Subcutaneous abdominal adipose tissue (tissue), 5 donors: Measurements from ENCODE around the gene ZEB2.
A peak's percentile ranks its signal among the peaks of the same experiment; 100 is the strongest.

Experiments
- H3K27ac ChIP-seq: one replicate; pipeline ENCODE4 v1.7.0; 2013; ENCODE audit warnings: low read depth, mild to moderate bottlenecking, inconsistent platforms, low read length, moderate library complexity
- H3K27me3 ChIP-seq, 5 donors: one replicate each; pipeline ENCODE4 v1.7.0; 2013; ENCODE audit warnings: low read length in 5 of 5, inconsistent platforms in 1 of 5; ENCODE audit not compliant: control insufficient read depth in 5 of 5, insufficient read depth in 4 of 5
- H3K36me3 ChIP-seq, 5 donors: one replicate each; pipeline ENCODE4 v1.7.0; 2013; ENCODE audit warnings: low read length in 5 of 5; ENCODE audit not compliant: control insufficient read depth in 5 of 5, insufficient read depth in 5 of 5
- H3K4me1 ChIP-seq, 5 donors: one replicate each; pipeline ENCODE4 v1.7.0; 2013; ENCODE audit warnings: low read length in 5 of 5, mild to moderate bottlenecking in 3 of 5, moderate library complexity in 1 of 5; ENCODE audit not compliant: control insufficient read depth in 5 of 5, insufficient read depth in 5 of 5
- H3K4me3 ChIP-seq, 5 donors: one replicate each; pipeline ENCODE4 v1.7.0; 2013; ENCODE audit warnings: low read length in 5 of 5, low read depth in 1 of 5
- H3K9ac ChIP-seq, 5 donors: one replicate each; pipeline ENCODE4 v1.7.0; 2013; ENCODE audit warnings: low read length in 5 of 5, mild to moderate bottlenecking in 4 of 5, moderate library complexity in 3 of 5
- H3K9me3 ChIP-seq, 5 donors: one replicate each; pipeline ENCODE4 v1.7.0; 2013; ENCODE audit warnings: low read length in 5 of 5; ENCODE audit not compliant: control insufficient read depth in 5 of 5
- donor health status: healthy.
- donor health status: healthy.
- donor health status: healthy.
- donor health status: healthy.
- donor health status: healthy.

Gene ZEB2

DNA sequence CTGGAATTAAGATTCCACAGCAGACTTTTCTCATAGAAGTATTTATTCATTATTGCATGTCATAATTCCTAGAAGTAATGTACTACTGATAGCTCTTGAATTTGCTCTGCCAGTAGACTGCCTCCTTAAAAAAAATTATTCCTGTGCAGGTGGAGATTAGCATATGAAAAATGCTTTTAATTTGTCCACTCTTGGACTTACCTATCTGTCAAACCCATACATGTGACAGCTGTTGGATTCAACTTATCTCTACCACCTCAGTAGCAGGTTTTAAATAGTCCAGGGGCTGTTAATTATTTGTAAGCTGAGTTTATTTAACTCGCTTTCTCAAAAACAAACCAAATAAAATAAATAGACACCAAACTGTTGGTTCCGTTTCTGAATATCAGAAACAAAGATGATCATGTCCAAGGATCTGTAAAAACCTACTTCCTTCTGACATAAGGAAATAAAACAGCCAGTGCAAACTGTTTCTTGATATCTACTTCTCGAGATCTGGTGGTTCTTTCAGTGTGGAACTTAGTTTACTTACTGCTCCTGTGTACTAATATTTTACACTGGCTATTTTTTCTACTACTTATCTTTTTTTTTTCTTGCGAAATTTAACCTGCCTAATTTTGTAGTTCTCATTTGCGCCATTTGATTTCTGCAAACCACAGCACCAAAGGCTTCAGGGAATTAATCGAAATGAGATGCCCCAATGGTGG, 44.2 kb downstream of the ZEB2 start:
- Histone ChIP-seq H3K9ac (no peak overlapping the region), H3K36me3 (peaks cover 3 to 22% (median 14%) of the 10 kb centered on the region in 5 donors), H3K27me3 (no peaks in the 10 kb centered on the region), H3K9me3 (no peaks in the 10 kb centered on the region), H3K4me3 (no peak overlapping the region), H3K4me1 (peaks cover 0 to 44% (median 40%) of the 10 kb centered on the region in 5 donors), H3K27ac (peak overlapping the region; percentile 15)

DNA sequence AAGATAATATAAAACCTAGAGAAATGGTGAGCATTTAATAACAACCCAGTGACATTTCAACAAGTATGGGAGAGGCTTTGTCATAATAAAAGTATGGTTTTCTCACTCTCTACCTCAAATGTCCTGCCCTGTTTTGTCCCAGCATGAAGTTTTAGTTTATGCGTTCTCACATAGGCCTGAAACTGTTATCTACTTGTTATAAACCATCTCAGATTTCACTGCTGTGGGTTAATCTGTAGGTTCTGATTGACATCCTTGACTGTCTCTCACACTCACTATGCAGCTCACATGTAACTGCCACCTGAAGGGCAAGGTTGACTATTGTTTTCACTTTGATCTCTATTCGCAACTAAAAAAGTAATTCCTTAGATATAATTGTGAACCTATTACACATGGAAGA, 44.9 kb downstream of the ZEB2 start:
- H3K27me3 ChIP-seq, result no peaks in the 10 kb centered on the region
- no peak overlapping the region for H3K4me3 ChIP-seq
- H3K9me3 ChIP-seq, result no peaks in the 10 kb centered on the region
- peak overlapping the region; percentile 37 for H3K27ac ChIP-seq
- H3K36me3 ChIP-seq, result peaks cover 3 to 22% (median 14%) of the 10 kb centered on the region in 5 donors
- no peak overlapping the region for H3K9ac ChIP-seq
- peaks cover 0 to 39% (median 36%) of the 10 kb centered on the region in 5 donors for H3K4me1 ChIP-seq

DNA sequence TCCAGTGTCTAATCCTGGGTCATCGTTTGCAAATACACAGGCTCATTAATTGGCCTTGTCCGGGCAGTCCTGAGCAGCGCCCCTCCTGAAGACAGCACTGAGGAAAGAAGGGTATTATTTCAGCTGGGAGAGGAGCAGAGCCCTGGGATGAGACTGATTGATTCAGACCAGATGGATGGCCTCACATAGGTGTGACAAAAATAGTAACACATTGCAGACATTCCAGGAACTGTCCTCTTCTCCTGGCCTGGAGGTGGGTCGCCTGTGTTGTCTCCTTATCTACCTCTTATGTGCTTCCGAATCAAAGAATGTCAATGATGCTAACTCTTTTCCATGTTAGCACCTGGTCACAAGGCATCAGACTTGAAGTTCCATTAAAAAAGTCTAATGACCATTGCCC, 45.9 kb downstream of the ZEB2 start:
- H3K9me3 ChIP-seq, result no peaks in the 10 kb centered on the region
- H3K4me3 ChIP-seq, result no peak overlapping the region
- no peaks in the 10 kb centered on the region for H3K27me3 ChIP-seq
- H3K27ac ChIP-seq, result no peak overlapping the region
- no peak overlapping the region for H3K9ac ChIP-seq
- peaks cover 0 to 34% (median 26%) of the 10 kb centered on the region in 5 donors for H3K4me1 ChIP-seq
- H3K36me3 ChIP-seq, result peaks cover 3 to 22% (median 14%) of the 10 kb centered on the region in 5 donors

DNA sequence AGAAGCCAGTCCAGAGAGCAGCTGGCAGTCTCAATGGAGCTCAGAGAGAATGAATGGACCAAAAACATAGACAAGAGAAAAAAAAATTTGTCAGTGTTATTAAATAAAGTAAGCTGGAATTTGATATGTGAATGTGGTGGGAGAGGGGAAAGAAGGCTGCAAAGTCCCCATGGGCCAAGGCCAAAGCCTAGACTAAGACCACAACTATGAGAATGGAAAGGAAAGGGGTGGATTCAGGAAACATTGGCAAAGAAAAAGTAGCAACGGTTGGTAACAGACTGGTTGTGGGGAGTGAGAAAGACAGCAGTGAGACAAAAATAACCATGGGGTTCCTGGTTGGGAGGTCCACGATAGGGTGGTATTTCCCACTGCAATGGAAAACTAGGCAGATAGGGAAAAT, 47.0 kb downstream of the ZEB2 start:
- Histone ChIP-seq H3K27ac (peak overlapping the region; percentile 14), H3K36me3 (peaks cover 3 to 25% (median 14%) of the 10 kb centered on the region in 5 donors), H3K27me3 (no peaks in the 10 kb centered on the region), H3K9me3 (no peaks in the 10 kb centered on the region), H3K4me3 (no peak overlapping the region), H3K4me1 (peaks cover 0 to 27% (median 22%) of the 10 kb centered on the region in 5 donors), H3K9ac (no peak overlapping the region)

DNA sequence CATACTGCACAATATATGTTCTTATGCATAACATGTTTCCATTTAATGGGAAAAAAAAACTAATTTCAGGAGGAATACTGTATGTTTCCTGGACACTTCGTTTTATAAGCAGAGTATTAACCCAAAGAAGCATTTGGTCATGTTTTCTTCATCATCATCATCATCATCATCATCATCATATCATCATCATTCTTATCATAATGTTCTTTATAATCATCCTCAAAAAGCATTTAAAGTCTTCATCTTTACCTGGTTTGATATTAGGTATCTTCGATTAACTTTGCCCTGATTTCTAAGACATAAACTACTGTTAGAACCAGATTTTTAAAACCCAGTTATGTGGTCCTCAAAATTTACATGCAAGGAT, 47.9 kb downstream of the ZEB2 start:
- Histone ChIP-seq H3K4me3 (no peak overlapping the region), H3K27me3 (no peaks in the 10 kb centered on the region), H3K27ac (no peak overlapping the region), H3K4me1 (peaks cover 0 to 21% (median 15%) of the 10 kb centered on the region in 5 donors), H3K9me3 (no peaks in the 10 kb centered on the region), H3K9ac (no peak overlapping the region), H3K36me3 (peaks cover 3 to 24% (median 14%) of the 10 kb centered on the region in 5 donors)

DNA sequence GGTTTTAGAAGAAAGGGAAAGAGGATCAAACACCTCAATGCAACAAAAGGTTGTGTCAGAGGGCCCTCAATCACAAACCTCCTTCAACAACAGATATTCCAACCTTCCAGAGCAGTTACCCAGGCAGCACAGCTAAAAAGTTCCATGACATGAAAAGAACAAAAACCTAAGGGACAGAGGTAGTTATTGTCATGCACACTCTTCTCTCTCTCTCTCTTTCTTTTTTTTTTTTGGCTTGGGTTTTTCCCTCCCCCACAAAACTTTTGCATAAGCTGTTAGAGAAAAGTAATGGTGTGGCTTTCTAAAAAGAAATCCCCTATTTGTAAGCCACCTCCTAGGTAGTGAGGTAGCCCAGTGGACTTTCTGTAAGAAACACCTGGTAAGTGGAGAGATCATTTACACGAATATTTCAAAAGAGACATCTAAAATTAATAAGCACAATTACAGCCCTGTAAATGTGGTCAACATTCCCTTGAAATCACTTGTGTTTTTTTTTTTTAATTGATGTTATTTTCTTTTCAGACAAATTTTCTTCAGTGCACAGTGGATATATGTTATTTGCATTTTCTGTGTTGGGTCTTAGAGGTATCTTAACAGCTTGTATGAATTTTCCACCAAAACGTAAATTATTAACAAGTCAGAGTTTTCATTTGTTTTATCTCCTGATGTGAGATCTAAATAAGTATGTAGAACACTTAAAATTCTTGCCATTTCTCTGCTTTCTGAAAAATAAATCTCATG, 48.4 kb downstream of the ZEB2 start:
- Histone ChIP-seq H3K9me3 (no peaks in the 10 kb centered on the region), H3K36me3 (peaks cover 3 to 24% (median 14%) of the 10 kb centered on the region in 5 donors), H3K4me3 (no peak overlapping the region), H3K4me1 (peaks cover 0 to 19% (median 15%) of the 10 kb centered on the region in 5 donors), H3K27ac (peak overlapping the region; percentile 18), H3K9ac (peak overlapping the region in 1 of 5 donors; percentile 35), H3K27me3 (no peaks in the 10 kb centered on the region)

DNA sequence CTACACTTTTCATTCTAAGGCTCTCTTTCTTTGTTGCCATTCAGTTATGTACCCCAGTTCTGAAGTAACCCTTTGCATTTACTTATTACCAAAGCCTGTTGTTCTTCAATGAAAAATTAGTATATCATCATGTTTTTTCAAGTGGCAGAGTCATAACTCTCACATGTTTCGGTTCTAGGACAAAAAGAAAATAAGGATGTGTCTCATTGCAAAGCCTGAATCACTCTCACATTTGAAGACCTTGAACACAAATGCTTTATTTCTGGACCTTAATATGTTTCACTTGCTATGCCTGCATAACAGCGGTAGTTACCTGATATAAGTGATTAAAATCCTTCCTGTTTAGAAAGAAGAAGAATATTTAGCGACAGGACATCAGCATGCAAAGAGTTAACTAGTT, 49.1 kb downstream of the ZEB2 start:
- Histone ChIP-seq H3K27me3 (no peaks in the 10 kb centered on the region), H3K4me1 (peaks cover 0 to 16% (median 13%) of the 10 kb centered on the region in 5 donors), H3K9me3 (no peaks in the 10 kb centered on the region), H3K9ac (peak overlapping the region in 1 of 5 donors; percentile 35), H3K36me3 (peaks cover 3 to 24% (median 14%) of the 10 kb centered on the region in 5 donors), H3K4me3 (no peak overlapping the region), H3K27ac (peak overlapping the region; percentile 18)

DNA sequence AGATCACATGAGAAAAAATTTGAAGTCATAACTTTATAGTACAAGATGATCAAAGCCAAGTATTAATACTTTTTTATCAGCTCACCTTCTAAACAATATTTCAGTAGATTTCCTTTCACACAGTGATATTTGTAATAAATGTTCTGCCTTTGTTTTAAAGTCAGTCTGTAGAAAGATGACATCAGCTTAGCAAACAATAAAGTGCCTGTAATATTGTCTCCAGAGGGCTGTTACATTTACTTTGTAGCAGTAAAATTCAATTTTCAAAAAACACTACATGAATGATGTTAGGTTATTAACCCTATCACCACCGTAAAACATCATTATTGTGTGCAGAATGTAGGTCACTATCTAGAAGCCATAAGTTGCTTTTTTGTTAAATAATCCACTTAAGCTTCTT, 49.6 kb downstream of the ZEB2 start:
- H3K36me3 ChIP-seq, result peaks cover 3 to 26% (median 14%) of the 10 kb centered on the region in 5 donors
- H3K9me3 ChIP-seq, result no peaks in the 10 kb centered on the region
- no peak overlapping the region for H3K9ac ChIP-seq
- H3K4me3 ChIP-seq, result no peak overlapping the region
- H3K4me1 ChIP-seq, result peaks cover 0 to 16% (median 13%) of the 10 kb centered on the region in 5 donors
- no peaks in the 10 kb centered on the region for H3K27me3 ChIP-seq
- H3K27ac ChIP-seq, result peak overlapping the region; percentile 18

DNA sequence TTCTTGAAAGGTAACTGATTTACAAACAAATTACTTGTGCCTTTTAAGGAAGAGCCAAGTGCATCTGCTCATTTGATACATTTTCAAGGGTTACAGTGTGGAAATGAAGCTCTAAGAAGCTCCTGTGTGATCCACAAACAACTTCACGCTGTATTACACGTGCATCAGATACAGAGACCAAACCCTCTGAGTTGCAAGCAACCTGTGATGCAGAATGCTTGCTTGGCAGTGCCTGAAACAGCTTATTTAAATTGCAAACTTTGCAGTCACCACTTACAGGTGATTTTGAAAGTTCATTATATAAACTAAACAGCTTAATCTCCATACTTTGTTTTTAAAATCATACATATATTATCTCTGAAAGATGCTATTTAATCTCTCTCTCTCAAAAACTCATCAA, 50.1 kb downstream of the ZEB2 start:
- no peaks in the 10 kb centered on the region for H3K27me3 ChIP-seq
- H3K4me3 ChIP-seq, result no peak overlapping the region
- H3K9ac ChIP-seq, result no peak overlapping the region
- H3K36me3 ChIP-seq, result peaks cover 5 to 28% (median 14%) of the 10 kb centered on the region in 5 donors
- H3K9me3 ChIP-seq, result no peaks in the 10 kb centered on the region
- H3K27ac ChIP-seq, result peak overlapping the region; percentile 18
- peaks cover 0 to 16% (median 14%) of the 10 kb centered on the region in 5 donors for H3K4me1 ChIP-seq
